Peyer's patch (tissue), 4 donors: Measurements from ENCODE around the gene SHISA5.
"Not testable (repeated sequence)": the region's sequence is repeated elsewhere in the genome, so short reads cannot be mapped to it uniquely, and the experiment has no call there.

Experiments used
- POLR2A ChIP-seq, 2 donors: fragments of 450-650 bp; IDR thresholded peaks; one replicate each; pipeline ENCODE4 v1.5.1; 2017; ENCODE audit warnings: antibody characterized with exemption in 2 of 2, mild to moderate bottlenecking in 2 of 2, moderate library complexity in 2 of 2
- TF ChIP-seq, protein P1 (sequence below), 6 experiments: fragments of 450-650 bp in 4 of 6; fragments of 200-600 bp in 2 of 6; sonication (generic) in 1 of 6; IDR thresholded peaks; one replicate each; pipeline ENCODE4 v1.5.1; 2017 to 2019; ENCODE audit warnings: antibody characterized with exemption in 6 of 6, mild to moderate bottlenecking in 3 of 6, moderate library complexity in 1 of 6

DNA sequence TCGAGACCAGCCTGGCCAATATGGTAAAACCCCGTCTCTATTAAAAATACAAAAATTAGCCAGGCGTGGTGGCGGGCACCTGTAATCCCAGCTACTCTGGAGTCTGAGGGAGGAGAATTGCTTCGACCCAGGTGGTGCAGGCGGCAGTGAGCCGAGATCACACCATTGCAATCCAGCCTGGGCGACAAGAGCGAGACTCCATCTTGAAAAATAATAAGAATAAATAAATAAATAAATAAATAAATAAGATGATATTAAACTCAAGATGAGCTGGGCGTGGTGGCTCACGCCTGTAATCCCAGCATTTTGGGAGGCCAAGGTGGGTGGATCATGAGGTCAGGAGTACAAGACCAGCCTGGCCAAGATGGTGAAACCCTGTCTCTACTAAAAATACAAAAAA is 23.1 kb downstream of the SHISA5 start:
- TF ChIP-seq POLR2A (IDR thresholded peaks at IDR 0.05): not testable (repeated sequence)
- TF ChIP-seq, protein P1, sequence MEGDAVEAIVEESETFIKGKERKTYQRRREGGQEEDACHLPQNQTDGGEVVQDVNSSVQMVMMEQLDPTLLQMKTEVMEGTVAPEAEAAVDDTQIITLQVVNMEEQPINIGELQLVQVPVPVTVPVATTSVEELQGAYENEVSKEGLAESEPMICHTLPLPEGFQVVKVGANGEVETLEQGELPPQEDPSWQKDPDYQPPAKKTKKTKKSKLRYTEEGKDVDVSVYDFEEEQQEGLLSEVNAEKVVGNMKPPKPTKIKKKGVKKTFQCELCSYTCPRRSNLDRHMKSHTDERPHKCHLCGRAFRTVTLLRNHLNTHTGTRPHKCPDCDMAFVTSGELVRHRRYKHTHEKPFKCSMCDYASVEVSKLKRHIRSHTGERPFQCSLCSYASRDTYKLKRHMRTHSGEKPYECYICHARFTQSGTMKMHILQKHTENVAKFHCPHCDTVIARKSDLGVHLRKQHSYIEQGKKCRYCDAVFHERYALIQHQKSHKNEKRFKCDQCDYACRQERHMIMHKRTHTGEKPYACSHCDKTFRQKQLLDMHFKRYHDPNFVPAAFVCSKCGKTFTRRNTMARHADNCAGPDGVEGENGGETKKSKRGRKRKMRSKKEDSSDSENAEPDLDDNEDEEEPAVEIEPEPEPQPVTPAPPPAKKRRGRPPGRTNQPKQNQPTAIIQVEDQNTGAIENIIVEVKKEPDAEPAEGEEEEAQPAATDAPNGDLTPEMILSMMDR (IDR thresholded peaks at IDR 0.05): not testable (repeated sequence)
